ENCODE data around the gene KCNH8.

GRCh38 chr3:19264424-19264823, 116.1 kb downstream of the KCNH8 start:
- no peak for TF ChIP-seq RAD21 (IDR thresholded peaks at IDR 0.05; ENCODE audit: low read length)
- TF ChIP-seq, protein P1, sequence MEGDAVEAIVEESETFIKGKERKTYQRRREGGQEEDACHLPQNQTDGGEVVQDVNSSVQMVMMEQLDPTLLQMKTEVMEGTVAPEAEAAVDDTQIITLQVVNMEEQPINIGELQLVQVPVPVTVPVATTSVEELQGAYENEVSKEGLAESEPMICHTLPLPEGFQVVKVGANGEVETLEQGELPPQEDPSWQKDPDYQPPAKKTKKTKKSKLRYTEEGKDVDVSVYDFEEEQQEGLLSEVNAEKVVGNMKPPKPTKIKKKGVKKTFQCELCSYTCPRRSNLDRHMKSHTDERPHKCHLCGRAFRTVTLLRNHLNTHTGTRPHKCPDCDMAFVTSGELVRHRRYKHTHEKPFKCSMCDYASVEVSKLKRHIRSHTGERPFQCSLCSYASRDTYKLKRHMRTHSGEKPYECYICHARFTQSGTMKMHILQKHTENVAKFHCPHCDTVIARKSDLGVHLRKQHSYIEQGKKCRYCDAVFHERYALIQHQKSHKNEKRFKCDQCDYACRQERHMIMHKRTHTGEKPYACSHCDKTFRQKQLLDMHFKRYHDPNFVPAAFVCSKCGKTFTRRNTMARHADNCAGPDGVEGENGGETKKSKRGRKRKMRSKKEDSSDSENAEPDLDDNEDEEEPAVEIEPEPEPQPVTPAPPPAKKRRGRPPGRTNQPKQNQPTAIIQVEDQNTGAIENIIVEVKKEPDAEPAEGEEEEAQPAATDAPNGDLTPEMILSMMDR (conservative IDR thresholded peaks at IDR 0.05; ENCODE audit: low read depth, low read length), result no peak
- TF ChIP-seq POLR2A (IDR thresholded peaks at IDR 0.05; ENCODE audit: low read depth, low read length), result no peak
- TF ChIP-seq FOS (IDR thresholded peaks at IDR 0.05; ENCODE audit: low read depth, low read length), result no peak
- TF ChIP-seq MAFK (IDR thresholded peaks at IDR 0.05; ENCODE audit: low read depth, low read length), result 0 out of 2 replicates have a peak, but pooled peaks have one; percentile 25
- no peak for TF ChIP-seq SMC3 (IDR thresholded peaks at IDR 0.05; ENCODE audit: low read depth, low read length)
- TF ChIP-seq CHD1 (IDR thresholded peaks at IDR 0.05; ENCODE audit: low read depth, low read length), result no peak
- TF ChIP-seq RFX5 (IDR thresholded peaks at IDR 0.05; ENCODE audit: low read depth, low read length), result no peak
- no peak for TF ChIP-seq MXI1 (IDR thresholded peaks at IDR 0.05; ENCODE audit: borderline replicate concordance, low read depth, low read length)
- TF ChIP-seq, protein P2, sequence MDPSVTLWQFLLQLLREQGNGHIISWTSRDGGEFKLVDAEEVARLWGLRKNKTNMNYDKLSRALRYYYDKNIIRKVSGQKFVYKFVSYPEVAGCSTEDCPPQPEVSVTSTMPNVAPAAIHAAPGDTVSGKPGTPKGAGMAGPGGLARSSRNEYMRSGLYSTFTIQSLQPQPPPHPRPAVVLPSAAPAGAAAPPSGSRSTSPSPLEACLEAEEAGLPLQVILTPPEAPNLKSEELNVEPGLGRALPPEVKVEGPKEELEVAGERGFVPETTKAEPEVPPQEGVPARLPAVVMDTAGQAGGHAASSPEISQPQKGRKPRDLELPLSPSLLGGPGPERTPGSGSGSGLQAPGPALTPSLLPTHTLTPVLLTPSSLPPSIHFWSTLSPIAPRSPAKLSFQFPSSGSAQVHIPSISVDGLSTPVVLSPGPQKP (IDR thresholded peaks at IDR 0.05; ENCODE audit: borderline replicate concordance, low read depth, low read length), result no peak
- no peak for TF ChIP-seq CEBPB (IDR thresholded peaks at IDR 0.05; ENCODE audit: low read depth, low read length)
- TF ChIP-seq BHLHE40 (IDR thresholded peaks at IDR 0.05; ENCODE audit: low read depth, low read length), result no peak
